Measurements from ENCODE around the gene FNDC4. TPM values are rescaled to one million over a fixed set of nuclear protein-coding genes. Genes with fewer than 3 reads are reported as not detected.

FNDC4 gene
- polyA plus RNA-seq, 12 donors = 6.1 to 15.5 (median 8.4) TPM; not detected in 1

GRCh38 chr2:27495840-27496356, 898 bp upstream of the FNDC4 start:
- DNase-seq = no peak

DNA sequence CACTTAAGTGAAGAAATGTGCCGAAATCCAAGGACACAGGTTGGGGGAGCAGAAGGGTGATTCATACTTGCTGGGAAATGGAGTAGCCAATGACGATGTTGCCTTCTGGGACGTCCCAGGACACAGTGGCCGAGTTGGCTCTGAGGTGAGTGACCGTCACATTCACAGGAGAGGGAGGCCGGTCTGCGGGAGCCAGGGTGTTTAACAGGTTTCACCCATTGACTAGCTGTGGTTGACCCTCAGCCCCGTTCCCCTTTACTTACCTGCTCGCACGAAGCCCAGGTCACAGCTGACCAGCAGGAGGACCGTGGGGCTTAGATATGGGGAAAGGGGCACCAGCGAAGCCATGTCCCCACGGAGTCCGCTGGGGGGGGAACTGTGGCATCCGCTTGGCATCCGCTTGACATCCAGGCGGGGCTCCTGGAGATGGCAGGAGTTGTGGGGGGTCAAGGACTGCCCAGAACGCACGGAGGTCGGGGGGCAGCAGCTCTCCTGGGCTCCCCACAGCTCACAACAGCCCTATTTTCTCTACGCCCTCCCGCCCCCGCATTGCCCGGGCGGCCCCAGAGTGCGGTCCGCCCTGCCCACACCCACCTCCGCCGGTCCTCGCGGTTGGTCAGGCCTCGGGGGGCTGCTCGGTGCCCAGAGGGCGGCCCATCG, 586 bp downstream of the FNDC4 start:
- DNase-seq = peak; percentile 11

DNA sequence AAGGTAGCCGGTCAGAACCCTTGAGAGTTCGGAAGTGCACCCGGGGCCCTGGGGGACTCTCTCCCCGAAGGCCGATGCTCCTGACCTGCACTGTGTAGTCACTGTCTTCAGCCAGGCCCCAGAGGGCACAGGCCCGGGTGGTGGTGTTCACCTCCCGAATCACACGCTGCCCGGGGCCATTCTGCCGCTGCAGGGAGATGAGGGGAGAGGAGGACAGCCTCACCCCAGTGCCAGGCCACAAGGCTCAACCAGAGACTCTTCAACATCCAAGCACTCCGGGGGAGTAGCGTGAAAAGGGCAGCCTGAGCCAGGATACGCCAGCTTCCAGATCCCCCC, 1.1 kb downstream of the FNDC4 start:
- DNase-seq = no peak

DNA sequence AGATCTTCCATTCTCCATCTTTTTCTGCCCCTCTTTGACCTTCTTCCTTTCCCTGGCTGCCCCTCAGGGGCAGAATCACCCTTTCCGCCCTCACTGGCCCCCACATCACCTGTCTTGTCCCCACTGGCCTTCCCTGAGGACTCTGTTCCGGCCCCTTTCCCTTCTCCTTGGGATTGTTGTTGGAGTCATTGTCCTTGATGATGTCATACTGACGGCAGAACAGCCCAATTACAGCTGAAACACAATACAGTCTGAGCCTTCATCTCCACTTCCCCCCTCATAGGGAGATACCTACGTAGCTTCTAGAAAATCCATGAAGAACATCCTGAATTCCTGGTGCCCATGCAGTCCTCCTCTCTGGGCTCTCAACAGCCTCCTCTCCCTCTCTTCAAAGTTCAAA, 2.4 kb downstream of the FNDC4 start:
- no peak for DNase-seq

- peak; percentile 97 for DNase-seq
These were observed 5.3 kb downstream of the FNDC4 start, which contains the start of gene IFT172 for GRCh38 chr2:27489498-27490397. TSS of gene IFT172 (minus strand) at chr2:27489743. CDS start at chr2:27489653, 90 bp downstream.

GRCh38 chr2:27489118-27489497, 5.9 kb downstream of the FNDC4 start:
- DNase-seq = no peak

- DNase-seq = no peak
These were observed 9.5 kb downstream of the FNDC4 start for GRCh38 chr2:27485496-27485895.

DNA sequence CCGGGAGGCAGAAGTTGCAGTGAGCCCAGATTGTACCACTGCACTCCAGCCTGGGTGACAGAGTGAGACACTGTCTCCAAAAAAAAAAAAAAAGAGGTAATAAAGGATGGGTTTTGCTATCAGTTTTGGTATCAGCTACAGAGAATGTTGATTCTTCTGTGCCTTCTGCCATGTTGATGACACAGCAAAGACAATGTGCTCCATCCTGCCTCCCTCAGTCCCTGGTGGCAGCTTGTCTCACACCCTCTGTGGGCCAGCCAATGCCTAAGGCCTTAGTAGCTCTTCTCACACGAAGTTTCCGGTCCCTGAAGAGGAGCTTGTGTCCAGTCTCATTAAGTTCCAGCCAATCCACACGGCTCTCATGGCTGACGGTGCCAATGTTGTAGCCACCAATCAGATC, 23.0 kb downstream of the FNDC4 start:
- DNase-seq = no peak

- DNase-seq = no peak
These were observed 30.6 kb downstream of the FNDC4 start for GRCh38 chr2:27464443-27464842.

GRCh38 chr2:27461118-27461517, 33.9 kb downstream of the FNDC4 start:
- DNase-seq = no peak

GRCh38 chr2:27453968-27454367, 41.0 kb downstream of the FNDC4 start:
- no peak for DNase-seq

- no peak for DNase-seq
These were observed 43.9 kb downstream of the FNDC4 start for GRCh38 chr2:27451095-27451494.

DNA sequence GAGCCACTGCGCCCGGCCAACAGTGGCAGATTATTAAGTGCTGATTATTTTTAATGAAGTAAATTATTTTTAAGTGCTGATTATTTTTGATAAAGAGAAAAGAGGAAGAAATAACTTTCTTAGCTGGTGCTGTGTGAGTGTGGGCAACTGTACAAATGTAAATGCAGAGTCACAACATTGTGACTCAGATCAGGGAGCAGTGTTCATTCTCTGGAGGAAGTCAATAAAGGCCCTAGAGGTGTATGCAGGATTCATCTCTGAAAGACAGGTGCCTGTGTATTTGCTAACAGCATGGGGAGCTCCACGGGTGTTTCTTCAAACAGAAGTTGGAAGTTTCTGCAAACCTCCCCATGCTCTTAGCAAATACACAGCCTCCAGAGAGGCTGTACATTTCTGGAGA, 46.6 kb downstream of the FNDC4 start:
- no peak for DNase-seq

DNA sequence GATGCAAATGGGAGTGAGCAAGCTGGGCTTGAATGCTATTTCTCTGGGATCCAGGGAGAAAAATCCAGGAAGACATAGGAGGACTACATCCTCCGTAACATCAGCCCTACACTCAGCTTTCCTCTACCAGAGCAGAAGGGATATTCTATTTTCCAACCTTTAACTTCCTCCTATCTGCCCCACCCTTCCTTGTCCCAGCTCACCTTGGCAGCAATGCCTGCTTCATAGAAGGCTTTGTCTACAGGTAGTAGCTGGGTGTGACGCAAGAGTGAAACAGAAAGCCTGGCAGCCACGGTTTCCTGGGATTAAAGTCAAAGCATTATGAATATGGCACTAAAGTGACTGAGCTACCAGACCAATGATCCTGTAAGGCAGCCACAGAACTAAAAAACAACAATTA, 48.9 kb downstream of the FNDC4 start:
- DNase-seq = no peak

GRCh38 chr2:27445615-27446014, 49.4 kb downstream of the FNDC4 start:
- DNase-seq = no peak

- no peak for DNase-seq
These were observed 49.8 kb downstream of the FNDC4 start for GRCh38 chr2:27445155-27445554.

- DNase-seq = no peak
These were observed 52.1 kb downstream of the FNDC4 start for GRCh38 chr2:27442920-27443282.

GRCh38 chr2:27441958-27442919, 52.8 kb downstream of the FNDC4 start, which contains the start of gene KRTCAP3:
TSS of gene KRTCAP3 (plus strand) at chr2:27442381. CDS start at chr2:27442413, 32 bp downstream.
- no peak for DNase-seq

All from muscle of arm (tissue), 12 donors.